Neural progenitor cell (in vitro differentiated cells): ENCODE results near the gene ASPRV1.
"Not testable (repeated sequence)": the region's sequence is repeated elsewhere in the genome, so short reads cannot be mapped to it uniquely, and the experiment has no call there.

ENCODE experiments used
- CTCF ChIP-seq: fragments of 200-600 bp; sonication (generic); IDR thresholded peaks from 2 replicates; pipeline ENCODE4 v1.5.1; 2017; ENCODE audit warnings: antibody characterized with exemption, mild to moderate bottlenecking
- EZH2 ChIP-seq: fragments of 200-600 bp; sonication (generic); IDR thresholded peaks from 2 replicates; pipeline ENCODE4 v1.6.1; 2017; ENCODE audit warnings: antibody characterized with exemption, mild to moderate bottlenecking, moderate library complexity
- EZH2phosphoT487 ChIP-seq: fragments of 200-600 bp; sonication (generic); IDR thresholded peaks from 2 replicates; pipeline ENCODE4 v1.6.1; 2017; ENCODE audit warnings: antibody characterized with exemption

GRCh38 chr2:70000529-70000928 lies 39.1 kb upstream of the ASPRV1 start:
- not testable (repeated sequence) for TF ChIP-seq CTCF, EZH2, EZH2phosphoT487
